Kidney (tissue), 14 donors: ENCODE data around the gene DUS4L. TPM values are rescaled to one million over a fixed set of nuclear protein-coding genes. Genes with fewer than 3 reads are reported as not detected.

Experiments
- DNase-seq, 5 donors: peaks; one replicate each; pipeline ENCODE4 v3.0.0-alpha.2; 2013 to 2020
- FAIRE-seq: peaks from 2 replicates; lab custom pipeline; 2012; peaks lifted over from hg19 to GRCh38; lab: Jason Lieb, UNC
- H3K27ac ChIP-seq, 2 donors: one replicate each; pipeline ENCODE4 v1.7.0; 2013; ENCODE audit warnings: low read depth in 2 of 2, low read length in 2 of 2, inconsistent platforms in 1 of 2
- H3K27me3 ChIP-seq: one replicate; pipeline ENCODE4 v1.7.1; 2013; ENCODE audit warnings: low read length, inconsistent platforms; ENCODE audit not compliant: control insufficient read depth, insufficient read depth
- H3K36me3 ChIP-seq, 3 donors: one replicate each; pipeline versions ENCODE4 v1.7.0 to v1.7.1; 2013; ENCODE audit warnings: low read length in 3 of 3, control low read depth in 1 of 3, inconsistent platforms in 1 of 3; ENCODE audit not compliant: insufficient read depth in 3 of 3, control insufficient read depth in 2 of 3
- H3K4me1 ChIP-seq, 3 donors: one replicate each; pipeline versions ENCODE4 v1.7.0 to v1.7.1; 2013; ENCODE audit warnings: low read length in 3 of 3, inconsistent platforms in 1 of 3, low read depth in 1 of 3; ENCODE audit not compliant: control insufficient read depth in 2 of 3, insufficient read depth in 2 of 3
- H3K4me3 ChIP-seq, 3 donors: one replicate each; pipeline versions ENCODE4 v1.7.0 to v1.8.1; 2013; ENCODE audit warnings: low read length in 3 of 3, control low read depth in 1 of 3, inconsistent platforms in 1 of 3
- H3K9ac ChIP-seq, 3 donors: one replicate each; pipeline versions ENCODE4 v1.7.0 to v1.7.1; 2013; ENCODE audit warnings: low read length in 3 of 3, control low read depth in 1 of 3, inconsistent platforms in 1 of 3
- H3K9me3 ChIP-seq, 3 donors: one replicate each; pipeline versions ENCODE4 v1.7.0 to v1.7.1; 2013; ENCODE audit warnings: low read length in 3 of 3, control low read depth in 1 of 3, inconsistent platforms in 1 of 3; ENCODE audit not compliant: control insufficient read depth in 2 of 3, insufficient read depth in 1 of 3
- intact Hi-C: fragments of 100-400 bp; cut with DNase I; formaldehyde crosslinking; loops from one replicate; pipeline ENCODE4 v1.11.1; 2022
- polyA plus RNA-seq: library from polyadenylated mRNA; stranded (reverse); fragments of 350-450 nt; fragmentation: Illumina TruSeq; extraction: RNeasy Lipid Tissue Mini Kit (QIAGEN cat#74804); gene quantifications from one replicate; pipeline ENCODE4 v1.2.3, GENCODE V29; 2014; ENCODE audit warnings: low read depth, low replicate concordance; ENCODE audit not compliant: insufficient read depth
- total RNA-seq: library from RNA; stranded (reverse); fragmentation: NEBNext Ultra II Directional; extraction: Animal tissue kit (Norgen Biotek cat#: 25700); gene quantifications from one replicate; pipeline ENCODE4 v1.2.1, GENCODE V29; 2021
- TF ChIP-seq, protein P1 (sequence below): IDR thresholded peaks from 3 replicates; pipeline ENCODE4 v1.5.1; 2012; ENCODE audit warnings: mild to moderate bottlenecking, moderate library complexity, borderline replicate concordance; ENCODE audit not compliant: insufficient read depth; ENCODE audit errors: extremely low read depth
- donor health status: control.
- donor health status: control.
- donor health status: control.
- donor health status: control.
- donor health status: control.
- donor health status: DM: yes; HTN: yes; CAD: no.
- donor health status: Normal renal cell carcinoma (clear cell type).

Gene DUS4L
- total and polyA plus RNA-seq, 2 donors from 2014 or later, result 7.3 to 8.4 TPM

DNA sequence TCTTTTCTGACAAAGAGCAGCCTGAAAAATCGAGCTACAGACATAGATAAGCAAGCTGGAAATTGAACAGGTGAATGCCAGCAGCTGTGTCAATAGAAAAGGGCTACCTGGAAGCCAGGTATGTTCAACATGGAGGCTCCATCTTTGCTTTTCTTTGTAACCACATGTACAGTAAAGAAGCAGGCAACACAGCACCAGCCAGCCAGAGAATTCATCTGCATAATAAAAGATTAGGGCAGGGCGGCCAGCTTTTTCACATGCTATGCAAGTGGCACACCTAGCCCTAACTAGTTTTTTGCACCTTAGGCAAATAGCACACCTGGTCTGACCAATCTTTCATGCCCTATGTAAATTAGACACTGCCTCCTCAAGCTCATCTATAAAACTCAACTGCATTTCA is 25.8 kb upstream of the DUS4L start:
- intact Hi-C loops, result no loop called here
- no peaks in the 10 kb centered on the region for H3K36me3 ChIP-seq
- H3K4me1 ChIP-seq, result no peaks in the 10 kb centered on the region
- H3K4me3 ChIP-seq, result no peak overlapping the region
- TF ChIP-seq, protein P1, sequence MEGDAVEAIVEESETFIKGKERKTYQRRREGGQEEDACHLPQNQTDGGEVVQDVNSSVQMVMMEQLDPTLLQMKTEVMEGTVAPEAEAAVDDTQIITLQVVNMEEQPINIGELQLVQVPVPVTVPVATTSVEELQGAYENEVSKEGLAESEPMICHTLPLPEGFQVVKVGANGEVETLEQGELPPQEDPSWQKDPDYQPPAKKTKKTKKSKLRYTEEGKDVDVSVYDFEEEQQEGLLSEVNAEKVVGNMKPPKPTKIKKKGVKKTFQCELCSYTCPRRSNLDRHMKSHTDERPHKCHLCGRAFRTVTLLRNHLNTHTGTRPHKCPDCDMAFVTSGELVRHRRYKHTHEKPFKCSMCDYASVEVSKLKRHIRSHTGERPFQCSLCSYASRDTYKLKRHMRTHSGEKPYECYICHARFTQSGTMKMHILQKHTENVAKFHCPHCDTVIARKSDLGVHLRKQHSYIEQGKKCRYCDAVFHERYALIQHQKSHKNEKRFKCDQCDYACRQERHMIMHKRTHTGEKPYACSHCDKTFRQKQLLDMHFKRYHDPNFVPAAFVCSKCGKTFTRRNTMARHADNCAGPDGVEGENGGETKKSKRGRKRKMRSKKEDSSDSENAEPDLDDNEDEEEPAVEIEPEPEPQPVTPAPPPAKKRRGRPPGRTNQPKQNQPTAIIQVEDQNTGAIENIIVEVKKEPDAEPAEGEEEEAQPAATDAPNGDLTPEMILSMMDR, result no peak
- FAIRE-seq, result no peak
- no peaks in the 10 kb centered on the region for H3K9me3 ChIP-seq
- no peak overlapping the region for H3K9ac ChIP-seq
- DNase-seq, result no peak
- H3K27me3 ChIP-seq, result no peaks in the 10 kb centered on the region
- no peak overlapping the region for H3K27ac ChIP-seq

DNA sequence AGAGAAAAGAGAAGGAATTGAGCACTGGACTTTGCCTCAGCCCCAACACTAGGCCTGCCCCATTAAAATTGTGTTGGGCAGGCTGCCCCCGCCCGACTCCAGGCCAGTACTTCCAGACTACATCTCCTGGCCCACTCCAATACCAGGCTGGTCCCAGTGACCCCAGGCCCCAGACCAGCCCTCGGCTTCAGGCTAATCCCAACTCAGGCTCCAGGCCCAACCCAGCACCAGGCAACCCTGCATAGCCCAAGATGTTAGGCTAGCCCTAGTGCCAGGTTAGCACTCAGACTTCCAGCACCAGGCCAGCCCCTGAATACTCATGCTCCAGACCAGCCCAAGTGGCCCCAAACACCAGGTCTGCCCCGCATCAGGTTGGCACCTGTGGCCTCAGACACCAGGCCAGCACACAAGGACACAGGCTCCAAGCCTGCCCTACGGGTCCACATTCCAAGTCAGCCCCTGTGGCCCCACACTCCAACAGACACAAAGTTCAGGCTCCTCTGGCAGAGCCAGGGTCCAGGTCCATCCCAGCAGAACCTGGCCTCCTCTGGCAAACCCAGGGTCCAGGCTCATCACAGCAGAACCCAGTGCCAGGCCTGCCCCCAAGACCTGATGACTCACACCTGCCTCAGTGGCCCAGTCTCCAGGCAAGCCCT is 20.3 kb upstream of the DUS4L start:
- TF ChIP-seq, protein P1, result no peak
- H3K36me3 ChIP-seq, result peaks cover 0 to 3% (median 3%) of the 10 kb centered on the region in 3 donors
- no peak overlapping the region for H3K27ac ChIP-seq
- DNase-seq, result no peak
- H3K9ac ChIP-seq, result no peak overlapping the region
- H3K4me3 ChIP-seq, result no peak overlapping the region
- FAIRE-seq, result no peak
- H3K9me3 ChIP-seq, result peaks cover 0 to 15% (median 0%) of the 10 kb centered on the region in 3 donors
- intact Hi-C loops, result no loop called here
- H3K4me1 ChIP-seq, result no peaks in the 10 kb centered on the region
- H3K27me3 ChIP-seq, result no peaks in the 10 kb centered on the region

DNA sequence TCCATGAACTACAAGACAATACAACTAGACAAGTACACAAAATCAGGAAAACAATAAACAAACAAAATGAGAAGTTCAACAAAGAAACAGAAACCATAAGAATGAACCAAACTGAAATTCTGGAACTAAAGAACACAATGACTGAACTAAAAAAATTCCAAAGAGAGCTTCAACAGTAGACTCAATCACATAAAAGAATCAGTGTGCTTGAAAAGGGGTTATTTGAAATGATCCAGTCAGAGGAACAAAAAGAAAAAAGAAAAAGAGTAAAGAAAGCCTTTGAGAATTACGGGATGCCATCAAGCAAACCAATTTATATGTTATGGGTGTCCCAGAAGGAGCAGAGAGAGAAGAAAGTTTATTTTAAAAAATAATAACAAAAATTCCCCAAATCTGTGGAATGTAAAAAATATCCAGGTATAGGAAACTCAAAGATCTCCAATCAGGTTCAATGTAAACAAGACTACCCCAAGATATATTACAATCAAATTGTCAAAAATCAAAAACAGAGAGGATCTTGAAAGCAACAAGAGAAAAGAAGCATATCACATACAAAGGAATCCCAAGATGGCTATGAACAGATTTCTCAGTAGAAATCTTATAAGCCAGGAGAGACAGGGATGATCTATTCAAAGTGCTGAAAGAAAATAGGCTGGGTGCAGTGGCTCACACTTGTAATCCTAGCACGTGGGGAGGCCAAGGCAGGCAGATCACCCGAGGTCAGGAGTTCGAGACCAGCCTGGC is 18.8 kb upstream of the DUS4L start:
- Histone ChIP-seq H3K36me3 (peaks cover 0 to 3% (median 3%) of the 10 kb centered on the region in 3 donors), H3K9ac (no peak overlapping the region), H3K9me3 (peaks cover 0 to 15% (median 0%) of the 10 kb centered on the region in 3 donors), H3K27ac (no peak overlapping the region), H3K27me3 (no peaks in the 10 kb centered on the region), H3K4me1 (no peaks in the 10 kb centered on the region), H3K4me3 (no peak overlapping the region)
- DNase-seq, result no peak
- TF ChIP-seq, protein P1, result no peak
- FAIRE-seq, result no peak
- intact Hi-C loops, result no loop called here
